Hepatic stellate cell (primary cell): ENCODE measurements around the gene EME2.

Experiments
- DNase-seq: peaks from one replicate; pipeline ENCODE4 v3.0.0; 2011; ENCODE audit warnings: low spot score

EME2 gene

DNA sequence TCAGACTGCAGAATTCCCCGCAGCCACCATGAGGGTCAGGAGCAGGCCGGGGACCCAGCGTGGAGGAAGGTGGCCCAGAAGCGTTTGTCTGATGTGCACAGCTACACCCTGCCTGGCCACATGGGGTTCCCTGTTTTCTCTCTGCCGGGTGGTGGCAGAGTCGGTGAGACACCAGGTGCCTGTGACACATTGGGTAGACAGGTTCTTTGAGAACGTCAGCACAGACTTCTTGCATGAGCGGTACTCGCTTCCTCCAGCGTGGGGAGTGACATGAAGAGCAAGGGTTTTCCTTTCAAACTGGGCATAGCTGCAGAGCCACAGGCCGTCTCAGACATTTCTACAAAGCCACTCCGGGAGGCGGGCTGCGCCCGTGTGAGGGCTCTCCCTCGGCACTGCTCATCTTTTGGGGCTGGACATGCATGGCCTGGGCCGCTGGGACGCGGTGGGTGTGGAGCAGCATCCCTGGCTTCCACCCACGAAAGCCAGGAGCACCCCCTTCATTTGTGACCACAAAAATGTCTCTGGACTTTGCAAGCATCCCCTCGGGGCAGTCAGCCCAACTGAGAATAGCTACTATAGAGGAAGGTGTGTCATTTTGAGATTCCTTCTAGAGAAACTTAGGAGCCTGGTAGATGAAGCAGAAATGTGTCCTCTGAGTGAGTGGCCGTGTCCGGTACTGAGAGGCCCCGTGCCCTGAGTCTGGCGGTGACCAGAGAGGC is 27.3 kb upstream of the EME2 start:
- peak; percentile 84 for DNase-seq

DNA sequence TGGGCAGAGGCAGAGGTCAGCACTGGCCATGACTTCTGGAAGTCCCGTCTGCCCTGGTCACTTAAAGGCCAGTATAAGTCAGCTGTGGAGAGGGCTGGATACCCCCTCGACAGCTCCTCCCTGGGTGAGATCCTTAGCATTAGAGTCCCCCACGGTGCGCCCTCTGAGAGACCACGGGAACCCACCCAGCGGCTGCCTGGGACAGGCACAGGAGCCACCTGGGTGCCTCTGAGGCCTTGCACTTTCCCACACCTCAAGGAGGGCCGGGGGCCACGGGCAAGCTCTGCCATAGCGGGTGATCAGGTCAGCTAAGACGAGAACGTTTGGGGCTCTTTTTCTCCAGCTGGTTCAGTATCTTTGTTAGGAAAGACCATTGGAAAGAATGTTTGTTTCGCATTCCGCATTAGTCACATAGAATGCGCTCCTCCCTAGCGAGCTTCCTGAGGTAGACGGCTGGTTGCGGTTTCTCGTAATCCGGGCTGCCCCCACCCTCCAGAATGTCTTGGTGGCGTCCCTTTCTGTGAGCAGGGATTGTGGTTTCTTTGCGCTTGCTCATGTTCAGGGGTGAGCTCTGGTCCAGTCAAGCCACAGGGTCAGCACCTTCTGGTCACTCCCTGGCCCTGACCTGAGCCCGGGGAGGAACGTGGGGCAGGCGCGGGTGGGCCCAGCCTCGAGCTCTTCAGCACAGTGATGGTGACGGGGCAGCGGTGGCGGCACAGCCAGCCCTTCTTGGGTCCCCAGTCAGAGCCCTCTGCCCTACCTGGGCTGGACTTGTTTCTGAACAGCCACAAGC is 26.5 kb upstream of the EME2 start:
- no peak for DNase-seq

DNA sequence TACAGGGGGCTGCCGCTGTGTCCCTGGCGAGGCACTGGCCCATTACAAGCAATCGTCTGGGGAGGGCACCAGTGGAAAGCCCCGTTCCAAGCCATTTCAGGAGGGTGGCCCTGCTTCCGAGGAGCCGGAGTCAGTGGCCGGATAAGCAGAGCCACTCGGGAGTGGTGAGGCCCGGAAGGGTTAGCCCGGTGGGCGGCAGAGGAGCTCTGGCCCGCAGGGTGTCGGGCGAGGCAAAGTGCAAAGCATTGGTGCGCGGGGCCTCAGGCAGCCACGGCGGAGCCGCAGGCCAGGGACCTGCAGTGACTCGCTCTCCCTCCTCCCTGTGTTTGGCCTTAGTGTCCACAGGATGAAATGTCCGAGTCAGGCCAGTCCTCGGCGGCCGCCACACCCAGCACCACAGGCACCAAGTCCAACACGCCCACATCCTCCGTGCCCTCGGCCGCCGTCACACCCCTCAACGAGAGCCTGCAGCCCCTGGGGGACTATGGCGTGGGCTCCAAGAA is 25.9 kb upstream of the EME2 start:
- DNase-seq, result no peak

DNA sequence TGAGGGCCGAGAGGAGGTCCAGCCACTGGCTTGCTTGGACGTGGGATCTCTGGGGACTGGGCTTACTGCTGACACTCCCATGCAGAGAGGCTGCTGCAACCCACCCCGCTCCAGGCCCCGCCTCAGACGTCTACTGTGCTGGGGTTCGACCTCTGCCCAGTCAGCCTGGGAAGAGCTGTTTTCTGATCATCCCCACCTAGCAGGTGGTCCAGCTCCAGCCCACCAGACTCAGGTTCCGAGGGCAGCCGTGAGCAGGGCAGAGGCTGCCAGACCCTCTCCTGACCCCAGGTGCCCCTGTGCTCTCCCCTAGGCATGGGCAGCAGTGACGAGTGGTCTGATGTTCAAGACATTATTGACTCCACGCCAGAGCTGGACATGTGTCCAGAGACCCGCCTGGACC is 24.7 kb upstream of the EME2 start:
- no peak for DNase-seq

GRCh38 chr16:1749152-1750117 is 23.2 kb upstream of the EME2 start:
- no peak for DNase-seq

DNA sequence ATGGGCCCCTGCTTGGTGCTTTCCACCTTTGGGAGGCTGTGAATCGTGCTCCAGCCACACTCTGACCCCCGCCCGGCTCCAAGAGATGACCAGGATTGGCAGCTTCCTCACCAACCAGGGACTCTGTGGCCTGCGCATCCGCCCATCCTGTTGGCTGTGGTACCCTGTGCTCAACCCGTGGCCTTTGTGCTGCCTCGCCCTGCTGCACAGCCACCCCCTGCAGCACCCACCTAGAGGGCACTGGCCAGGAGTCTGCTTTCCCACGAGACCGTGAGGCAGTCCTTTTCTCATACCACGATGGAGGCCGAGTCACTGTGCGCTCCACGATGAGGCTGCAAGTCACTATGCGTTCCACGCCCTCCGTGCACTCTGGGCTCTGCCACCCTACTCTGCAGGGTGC is 20.7 kb upstream of the EME2 start:
- no peak for DNase-seq

DNA sequence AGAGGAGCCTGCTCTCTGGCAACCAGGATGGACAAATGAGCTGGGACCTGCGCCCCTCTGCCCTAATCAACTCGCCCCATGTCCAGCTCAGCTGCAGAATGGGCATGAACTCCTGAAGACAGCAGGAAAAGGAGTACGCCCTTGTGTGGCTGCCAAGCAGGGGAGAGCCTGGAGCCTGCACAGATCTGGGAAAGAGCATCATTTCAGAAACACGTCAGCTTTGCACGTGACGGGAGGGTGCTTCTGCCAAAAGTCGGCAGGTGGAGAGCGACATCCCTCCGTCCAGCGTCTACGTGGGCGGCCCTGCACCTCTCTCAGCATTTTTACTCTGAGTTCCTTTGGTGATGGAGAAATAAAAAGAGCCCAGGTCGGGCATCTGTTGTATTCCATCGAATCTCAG is 19.8 kb upstream of the EME2 start:
- DNase-seq, result no peak

DNA sequence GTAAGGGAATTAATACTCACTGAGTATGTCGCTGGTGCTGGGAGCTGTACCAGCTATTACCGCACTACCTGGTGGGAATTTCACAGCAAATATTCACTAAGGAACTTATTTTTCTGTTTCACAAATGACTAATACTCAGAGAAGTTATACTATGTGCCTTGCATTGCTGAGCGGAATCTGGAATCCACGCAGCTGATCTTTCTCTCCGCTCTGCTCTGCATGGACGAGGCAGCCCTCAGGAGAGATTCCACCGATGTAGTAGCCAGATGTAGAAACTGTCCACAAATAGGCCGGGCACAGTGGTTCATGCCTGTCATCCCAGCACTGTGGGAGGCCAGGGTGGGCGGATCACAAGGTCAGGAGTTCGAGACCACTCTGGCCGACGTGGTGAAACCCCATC is 18.4 kb upstream of the EME2 start:
- no peak for DNase-seq

GRCh38 chr16:1757714-1758461 is 14.7 kb upstream of the EME2 start:
- DNase-seq, result no peak

GRCh38 chr16:1758923-1759322 is 13.7 kb upstream of the EME2 start:
- DNase-seq, result no peak

DNA sequence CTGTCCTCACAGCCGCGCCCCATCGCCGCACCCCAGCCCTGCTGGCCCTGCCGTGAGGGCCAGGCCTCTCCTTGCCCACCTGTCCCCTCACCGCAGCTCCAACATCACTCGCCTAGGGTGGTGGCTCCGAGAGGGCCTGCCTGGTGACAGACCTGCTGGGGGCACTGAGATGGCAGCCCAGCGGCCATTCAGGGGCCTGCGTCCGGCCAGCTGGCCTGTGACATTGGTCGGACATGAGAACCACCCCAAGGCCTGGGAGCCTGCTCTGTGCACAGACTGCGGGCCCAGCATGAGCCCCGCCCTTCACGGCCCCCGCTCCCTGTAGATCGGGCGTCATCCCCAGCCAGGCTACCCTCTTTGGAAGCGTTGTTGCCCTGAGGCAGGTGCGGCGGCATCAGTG is 13.1 kb upstream of the EME2 start:
- DNase-seq, result no peak

DNA sequence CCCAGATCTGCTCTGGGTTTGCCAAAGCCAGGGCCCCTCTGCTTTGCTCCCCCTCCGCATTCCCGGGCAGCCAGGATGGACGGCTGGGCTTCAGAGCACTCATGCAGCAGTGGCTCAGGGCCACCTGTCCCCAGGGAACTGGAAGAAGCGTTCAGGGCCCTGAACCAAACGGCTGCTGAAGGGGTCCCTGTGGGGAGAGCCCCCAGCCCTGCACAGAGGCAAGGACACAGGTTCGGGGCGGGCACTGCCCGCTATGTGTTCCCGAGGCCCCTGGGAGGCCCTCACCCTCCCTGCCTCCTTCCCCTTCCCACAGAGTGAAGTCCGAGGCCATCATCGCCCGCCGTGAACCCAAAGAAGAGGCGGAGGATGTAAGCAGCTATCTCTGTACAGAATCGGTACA is 11.7 kb upstream of the EME2 start:
- no peak for DNase-seq

GRCh38 chr16:1761751-1762150 is 10.9 kb upstream of the EME2 start:
- no peak for DNase-seq

GRCh38 chr16:1762196-1762878 is 10.3 kb upstream of the EME2 start:
- DNase-seq, result no peak

DNA sequence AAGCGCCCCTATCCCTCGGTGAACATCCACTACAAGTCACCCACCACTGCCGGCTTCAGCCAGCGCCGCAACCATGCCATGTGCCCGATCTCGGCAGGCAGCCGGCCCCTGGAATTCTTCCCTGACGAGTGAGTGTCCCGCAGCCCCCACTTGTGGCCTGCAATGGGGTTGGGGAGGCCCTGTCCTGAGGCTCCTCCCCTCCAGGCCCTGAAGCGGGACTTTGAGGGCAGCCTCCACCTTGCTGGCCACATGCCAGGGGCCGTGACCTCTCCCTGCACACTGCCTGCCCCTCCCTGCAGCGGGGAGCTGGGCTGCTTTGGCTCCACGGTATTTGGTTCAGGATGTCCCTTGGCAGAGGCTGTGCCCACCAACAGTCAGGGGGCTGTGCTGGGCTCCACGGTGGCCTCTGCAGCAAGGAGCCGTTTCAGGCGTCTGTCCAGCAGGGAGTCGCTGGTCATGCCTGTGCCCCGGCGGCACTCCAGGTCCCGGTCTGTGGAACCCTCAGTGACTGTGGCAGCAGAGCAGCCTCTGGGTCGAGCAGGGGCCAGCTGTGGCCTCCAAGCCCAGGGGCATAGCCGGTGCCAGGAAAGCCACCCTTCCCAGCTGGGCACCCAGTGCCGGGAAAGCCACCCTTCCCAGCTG is 9.6 kb upstream of the EME2 start:
- no peak for DNase-seq

DNA sequence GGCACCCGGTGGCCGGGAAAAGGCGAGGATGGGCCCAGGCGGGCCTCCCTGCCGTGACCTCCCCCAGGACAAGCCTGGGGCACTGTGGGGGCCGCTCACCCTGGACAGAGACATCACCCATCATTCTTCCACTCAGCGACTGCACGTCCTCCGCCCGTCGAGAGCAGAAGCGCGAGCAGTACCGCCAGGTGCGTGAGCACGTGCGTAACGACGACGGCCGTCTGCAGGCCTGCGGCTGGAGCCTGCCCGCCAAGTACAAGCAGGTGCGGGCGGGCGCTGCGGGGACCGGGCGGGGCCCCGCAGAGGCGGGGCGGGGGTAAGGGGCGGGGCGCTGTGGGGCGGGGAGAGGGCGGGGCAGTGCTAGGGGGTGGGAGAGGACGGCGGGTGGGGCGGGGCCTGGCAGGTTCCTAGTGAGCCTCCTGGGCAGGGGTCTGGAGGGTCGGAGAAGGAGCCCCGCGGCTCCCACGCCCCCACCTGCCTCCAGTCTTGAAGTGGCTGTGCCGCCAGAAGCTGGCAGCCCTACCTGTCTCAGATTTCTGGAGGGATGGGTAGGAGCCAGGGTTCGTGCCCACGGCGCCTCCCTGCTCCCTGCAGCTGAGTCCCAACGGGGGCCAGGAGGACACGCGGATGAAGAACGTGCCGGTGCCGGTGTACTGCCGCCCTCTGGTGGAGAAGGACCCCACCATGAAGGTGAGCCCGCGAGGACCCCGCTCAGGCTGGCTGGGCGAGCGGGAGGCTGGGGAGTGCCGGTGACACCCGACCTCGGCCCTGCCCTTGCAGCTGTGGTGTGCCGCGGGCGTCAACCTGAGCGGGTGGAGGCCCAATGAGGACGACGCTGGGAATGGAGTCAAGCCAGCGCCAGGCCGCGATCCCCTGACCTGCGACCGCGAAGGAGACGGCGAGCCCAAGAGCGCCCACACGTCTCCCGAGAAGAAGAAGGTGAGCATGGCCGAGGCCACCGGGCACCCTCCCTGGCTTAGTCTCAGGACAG is 8.8 kb upstream of the EME2 start:
- no peak for DNase-seq

GRCh38 chr16:1764971-1765370 is 7.6 kb upstream of the EME2 start:
- no peak for DNase-seq

- DNase-seq, result no peak
These were observed 6.8 kb upstream of the EME2 start for GRCh38 chr16:1765826-1766225.

DNA sequence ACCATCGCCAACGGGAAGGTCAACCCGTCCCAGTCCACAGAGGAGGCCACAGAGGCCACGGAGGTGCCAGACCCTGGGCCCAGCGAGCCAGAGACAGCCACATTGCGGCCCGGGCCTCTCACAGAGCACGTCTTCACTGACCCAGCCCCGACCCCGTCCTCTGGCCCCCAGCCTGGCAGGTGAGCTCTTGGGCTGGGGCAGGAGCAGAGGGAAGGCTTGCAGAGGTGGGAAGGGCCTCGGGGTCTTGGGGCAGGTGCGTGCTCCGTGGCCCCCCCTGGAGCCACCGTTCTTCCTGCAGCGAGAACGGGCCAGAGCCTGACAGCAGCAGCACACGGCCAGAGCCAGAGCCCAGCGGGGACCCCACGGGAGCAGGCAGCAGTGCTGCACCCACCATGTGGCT is 6.4 kb upstream of the EME2 start:
- DNase-seq, result no peak
